ENCODE results near the gene TPSB2.
"Not testable (repeated sequence)": the region's sequence is repeated elsewhere in the genome, so short reads cannot be mapped to it uniquely, and the experiment has no call there.

The TPSB2 gene

DNA sequence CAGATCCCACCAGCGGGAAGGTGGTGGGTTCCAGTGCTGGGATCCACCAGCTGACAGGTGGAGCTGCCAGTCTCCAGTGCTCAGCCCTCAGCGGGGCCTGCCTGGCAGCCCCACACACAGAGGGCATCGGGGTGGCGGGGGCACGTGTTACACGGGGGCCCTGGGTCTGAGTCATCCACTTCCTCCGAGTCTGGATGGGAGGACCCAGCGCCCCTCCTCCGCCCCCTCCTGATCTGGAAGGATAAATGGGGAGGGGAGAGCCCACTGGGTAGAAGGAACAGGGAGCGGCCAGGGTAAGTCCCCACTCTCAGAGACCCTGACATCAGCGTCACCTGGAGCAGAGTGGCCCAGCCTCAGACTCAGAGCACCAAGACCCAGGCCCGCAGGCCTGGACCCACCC, 10.5 kb upstream of the TPSB2 start, which contains the start of gene TPSAB1:
TPSAB1 (plus strand) TSS at position 270 of the 400 bp plus-strand sequence. CDS start 234 bp downstream, outside the sequence.
- not testable (repeated sequence) for DNase-seq (ENCODE audit: low read depth)

GRCh38 chr16:1239575-1239974, 9.6 kb upstream of the TPSB2 start:
- not testable (repeated sequence) for DNase-seq (ENCODE audit: low read depth)

- not testable (repeated sequence) for DNase-seq (ENCODE audit: low read depth)
These were observed 8.9 kb upstream of the TPSB2 start for GRCh38 chr16:1238909-1239308.

GRCh38 chr16:1237990-1238389, 8.0 kb upstream of the TPSB2 start:
- DNase-seq (ENCODE audit: low read depth) = no peak

DNA sequence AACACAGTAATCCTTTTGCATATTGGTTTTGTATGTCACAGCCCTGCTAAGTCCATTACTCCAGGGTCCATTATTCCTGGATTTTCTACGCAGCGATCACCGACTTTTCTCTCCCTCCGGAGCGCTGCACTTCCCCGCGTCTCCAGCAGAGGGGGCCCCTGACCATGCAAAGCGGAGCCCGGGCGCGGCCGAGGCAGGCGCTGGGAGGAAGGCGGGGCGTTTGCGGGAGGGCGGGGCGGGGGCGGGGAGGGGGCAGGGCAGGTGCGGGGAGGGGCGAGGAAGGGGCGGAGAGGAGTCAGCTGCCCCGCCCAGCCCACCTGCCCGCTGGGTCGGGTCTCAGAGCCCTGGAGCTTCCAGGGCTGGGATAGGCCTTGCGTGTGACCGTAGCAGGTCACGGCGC, 6.7 kb upstream of the TPSB2 start:
- not testable (repeated sequence) for DNase-seq (ENCODE audit: low read depth)

DNA sequence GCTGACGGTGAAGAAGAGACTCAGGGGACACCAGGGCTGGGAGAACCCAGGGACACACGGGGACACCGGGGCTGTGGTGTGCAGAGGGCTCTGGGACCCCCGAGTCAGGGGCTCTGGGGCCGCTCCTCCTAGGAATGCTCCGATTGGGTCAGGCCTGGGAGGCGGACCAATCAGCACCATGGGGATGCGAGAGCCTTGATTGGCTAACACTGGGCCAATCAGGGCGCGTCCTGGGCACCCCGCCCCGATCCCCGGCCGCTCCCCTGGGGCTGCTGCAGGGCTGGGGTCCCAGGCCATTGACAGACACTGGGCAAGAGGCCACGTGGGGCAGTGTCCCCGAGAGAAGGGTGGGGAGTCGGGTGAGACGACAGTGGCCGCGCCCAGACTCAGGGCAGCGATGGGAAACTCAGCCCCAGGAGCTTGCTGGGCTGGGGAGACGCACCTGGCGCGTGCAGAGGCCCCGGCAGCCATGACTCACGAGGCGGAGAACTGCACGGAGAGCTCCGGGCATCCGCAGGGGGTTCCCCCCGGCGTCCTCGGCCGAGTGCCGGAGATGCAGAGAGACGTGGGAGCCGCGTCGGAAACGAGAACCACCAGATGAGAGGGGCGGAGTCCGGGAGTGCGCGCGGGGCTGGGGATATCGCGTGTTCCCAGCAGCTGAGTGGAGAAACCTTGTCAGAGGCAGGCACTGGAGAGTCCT, 2.2 kb upstream of the TPSB2 start:
- not testable (repeated sequence) for DNase-seq (ENCODE audit: low read depth)

DNA sequence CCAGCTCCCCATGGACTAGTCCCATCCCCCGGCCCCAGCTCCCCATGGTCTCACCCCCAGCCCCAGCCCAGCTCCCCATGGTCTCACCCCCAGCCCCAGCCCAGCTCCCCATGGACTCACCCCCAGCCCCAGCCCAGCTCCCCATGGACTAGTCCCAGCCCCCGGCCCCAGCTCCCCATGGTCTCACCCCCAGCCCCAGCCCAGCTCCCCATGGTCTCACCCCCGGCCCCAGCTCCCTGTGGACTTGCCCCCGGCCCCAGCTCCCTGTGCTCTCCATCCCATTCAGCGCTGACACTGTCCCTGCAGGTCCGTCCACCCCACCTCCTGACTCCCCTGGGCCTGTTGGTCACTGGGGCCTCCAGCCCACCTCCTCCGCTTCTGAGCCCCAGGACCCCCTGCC, 1.3 kb upstream of the TPSB2 start:
- not testable (repeated sequence) for DNase-seq (ENCODE audit: low read depth)

DNA sequence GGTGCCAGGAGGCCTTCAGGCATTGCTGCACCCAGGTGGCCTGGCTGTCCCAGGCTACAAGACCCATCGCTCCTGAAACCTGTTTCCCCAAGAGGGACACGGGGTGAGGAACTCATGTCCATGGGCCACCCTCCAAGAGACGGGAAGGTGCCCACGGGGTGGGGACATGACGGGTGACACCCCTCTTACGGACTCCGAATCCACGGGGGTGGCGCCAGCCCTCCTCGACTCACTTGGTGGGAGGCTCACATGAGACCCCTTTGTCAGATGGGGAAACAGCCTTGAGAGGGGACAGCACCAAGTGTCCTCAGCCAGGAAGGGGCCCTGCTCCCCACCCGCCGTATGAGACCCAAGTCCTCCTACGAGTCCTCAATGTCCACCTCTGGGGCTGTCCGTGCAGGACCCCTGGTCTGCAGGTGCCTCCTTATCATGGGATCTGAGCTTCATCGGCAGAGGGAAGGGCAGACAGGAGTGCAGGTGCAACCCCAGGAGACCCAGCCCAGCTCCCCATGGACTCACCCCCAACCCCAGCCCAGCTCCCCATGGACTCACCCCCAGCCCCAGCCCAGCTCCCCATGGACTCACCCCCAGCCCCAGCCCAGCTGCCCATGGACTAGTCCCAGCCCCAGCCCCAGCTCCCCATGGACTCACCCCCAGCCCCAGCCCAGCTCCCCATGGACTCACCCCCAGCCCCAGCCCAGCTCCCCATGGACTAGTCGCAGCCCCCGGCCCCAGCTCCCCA, 658 bp upstream of the TPSB2 start:
- not testable (repeated sequence) for DNase-seq (ENCODE audit: low read depth)

- DNase-seq (ENCODE audit: low read depth) = not testable (repeated sequence)
These were observed 508 bp downstream of the TPSB2 start for GRCh38 chr16:1229476-1229875.

GRCh38 chr16:1228227-1228626, 1.8 kb downstream of the TPSB2 start:
- DNase-seq (ENCODE audit: low read depth) = not testable (repeated sequence)

DNA sequence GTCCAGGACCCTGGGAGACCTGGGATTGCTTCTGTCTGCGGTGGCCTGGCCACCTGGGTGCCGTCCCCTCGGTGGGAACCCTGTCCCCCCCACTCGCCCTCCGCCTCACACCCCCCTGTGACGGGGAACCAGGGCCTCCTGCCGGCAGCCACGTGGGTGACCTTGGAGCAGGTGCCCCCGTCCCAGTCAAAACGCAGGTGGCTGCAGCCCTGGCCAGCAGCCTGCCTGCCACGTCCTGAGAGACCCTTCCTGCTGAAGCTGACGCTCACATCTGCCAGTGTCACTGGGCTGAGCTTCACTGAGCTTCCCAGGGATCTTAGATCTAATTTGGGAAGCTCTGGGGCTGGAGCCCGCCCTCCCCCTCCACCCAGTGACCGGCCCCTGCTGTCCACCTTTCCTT, 3.3 kb downstream of the TPSB2 start:
- not testable (repeated sequence) for DNase-seq (ENCODE audit: low read depth)

DNA sequence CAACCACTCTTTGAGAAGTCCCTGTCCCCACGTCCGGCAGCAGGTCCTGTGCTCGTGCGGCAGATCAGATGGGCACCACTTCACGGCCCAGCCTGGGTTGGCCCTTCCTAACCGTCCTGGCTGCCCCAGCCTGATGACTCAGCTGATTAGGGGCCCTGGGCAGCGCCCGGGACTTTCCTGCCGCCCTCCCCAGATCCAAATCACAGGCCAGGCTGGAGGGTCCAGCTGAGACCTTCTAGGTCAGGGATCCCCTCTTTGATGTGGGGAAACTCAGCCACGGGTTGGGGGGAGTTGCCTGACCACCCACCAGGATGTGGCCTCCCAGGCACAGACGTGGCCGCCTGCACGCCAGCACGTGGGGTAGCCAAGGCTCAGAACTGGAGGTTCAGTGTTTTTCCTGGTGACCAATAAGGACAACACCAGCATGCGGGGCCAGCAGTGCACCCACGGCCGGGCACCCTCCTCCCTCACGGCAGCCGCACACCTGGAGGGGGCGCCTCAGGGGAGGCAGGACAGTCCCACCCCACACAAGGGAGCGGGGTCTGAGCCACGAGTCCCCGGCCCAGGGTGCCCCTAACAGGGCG, 4.2 kb downstream of the TPSB2 start:
- not testable (repeated sequence) for DNase-seq (ENCODE audit: low read depth)

DNA sequence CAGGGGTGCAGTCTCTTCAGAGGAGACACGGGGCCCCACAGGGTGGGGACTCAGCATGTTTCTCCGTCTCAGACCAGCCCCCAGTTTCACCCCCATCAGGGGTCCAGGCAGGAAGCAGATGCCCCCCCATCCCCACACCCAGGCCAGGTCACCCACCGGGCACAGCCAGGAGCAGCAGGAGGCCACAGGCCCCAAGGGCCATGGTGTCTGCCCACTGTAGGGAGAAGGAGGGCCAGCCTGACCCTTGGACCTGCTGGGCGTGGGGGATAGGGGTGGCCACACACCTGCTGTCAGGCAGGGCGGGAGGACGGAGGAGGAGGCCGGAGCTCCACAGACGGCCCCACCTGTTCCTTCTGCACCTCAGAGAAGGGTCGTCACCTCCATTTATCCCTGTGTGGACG, 4.9 kb downstream of the TPSB2 start, which contains the start of gene TPSG1:
TPSG1 (minus strand) TSS at position 218 of the 401 bp plus-strand sequence; CDS start at position 202, 16 bp downstream.
- no peak for DNase-seq (ENCODE audit: low read depth)

DNA sequence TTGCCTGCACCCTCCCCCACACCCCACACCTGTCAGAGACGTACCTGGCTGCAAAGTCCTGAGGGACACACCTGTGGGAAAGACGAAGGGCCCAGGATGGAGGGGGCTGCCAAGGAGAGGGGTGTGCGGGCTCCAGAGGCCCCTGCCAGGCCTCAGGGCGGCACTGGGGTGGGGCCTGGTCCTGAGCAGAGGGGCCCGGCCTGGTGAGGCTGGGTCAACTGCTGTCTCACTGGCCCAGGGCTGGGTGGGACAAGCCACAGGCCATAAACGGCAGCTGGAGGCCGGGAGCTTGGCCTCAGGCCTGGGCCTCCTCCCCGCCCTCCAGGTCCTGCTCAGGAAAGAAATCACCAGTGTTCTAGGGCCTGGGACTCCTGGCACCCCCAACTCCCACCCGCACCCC, 5.4 kb downstream of the TPSB2 start:
- no peak for DNase-seq (ENCODE audit: low read depth)

DNA sequence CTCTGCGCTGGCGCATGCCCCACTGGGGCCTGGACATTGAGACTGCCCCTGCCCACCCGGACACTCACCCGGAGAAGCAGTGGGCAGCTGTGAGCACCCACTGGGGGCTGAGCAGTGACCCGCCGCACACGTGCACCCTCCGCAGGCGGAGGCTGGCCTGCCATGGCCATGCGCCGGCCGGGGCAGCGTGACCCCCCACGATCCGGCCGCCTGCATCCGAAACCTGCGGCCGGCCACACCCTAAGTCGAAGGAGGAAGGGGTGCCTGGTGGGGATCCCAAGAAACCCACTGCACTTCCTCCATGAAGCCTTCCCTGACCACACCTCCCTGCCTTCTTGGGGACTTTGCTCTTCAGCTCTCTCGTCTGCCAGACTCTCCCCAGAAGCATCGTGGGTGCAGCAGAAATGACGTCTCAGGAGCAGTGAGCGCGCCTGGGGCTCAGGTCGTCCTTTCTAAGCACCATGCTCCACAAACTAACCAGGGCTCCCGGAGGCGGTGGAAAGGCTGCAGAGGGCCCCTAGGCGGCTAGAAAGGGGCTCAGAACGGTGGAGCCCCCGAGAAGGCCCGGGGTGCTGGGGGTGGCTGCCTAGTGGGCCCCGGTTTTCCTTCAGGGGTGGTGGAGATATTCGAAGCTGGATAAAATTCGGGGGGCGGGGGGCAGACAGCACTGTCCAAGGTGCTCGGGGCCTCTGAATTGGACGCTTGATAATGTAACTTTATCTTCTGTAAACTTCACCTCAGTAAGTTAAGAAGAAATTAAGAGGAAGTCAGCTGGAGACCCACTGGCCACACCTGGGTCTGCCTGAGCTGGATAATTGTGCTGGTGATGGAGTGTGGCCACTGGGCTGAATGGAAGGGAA, 6.4 kb downstream of the TPSB2 start:
- no peak for DNase-seq (ENCODE audit: low read depth)

GRCh38 chr16:1222553-1223354, 7.2 kb downstream of the TPSB2 start:
- DNase-seq (ENCODE audit: low read depth) = no peak

- DNase-seq (ENCODE audit: low read depth) = no peak
These were observed 8.1 kb downstream of the TPSB2 start for GRCh38 chr16:1221628-1222552.

GRCh38 chr16:1220841-1221627, 8.9 kb downstream of the TPSB2 start:
- DNase-seq (ENCODE audit: low read depth) = no peak

- no peak for DNase-seq (ENCODE audit: low read depth)
These were observed 9.8 kb downstream of the TPSB2 start for GRCh38 chr16:1220098-1220728.
